Stimulated activated CD4-positive, alpha-beta T cell treated with anti-CD3 and anti-CD28 coated beads, Interleukin-2, amount 100 ng/mL, for 4 hours (primary cell): Measurements from ENCODE around the gene CDK9.
"Not testable (repeated sequence)": the region's sequence is repeated elsewhere in the genome, so short reads cannot be mapped to it uniquely, and the experiment has no call there.

Source experiments
- DNase-seq: peaks from one replicate; pipeline ENCODE4 v3.0.0-alpha.2; 2020; ENCODE audit warnings: low read depth

CDK9 gene

DNA sequence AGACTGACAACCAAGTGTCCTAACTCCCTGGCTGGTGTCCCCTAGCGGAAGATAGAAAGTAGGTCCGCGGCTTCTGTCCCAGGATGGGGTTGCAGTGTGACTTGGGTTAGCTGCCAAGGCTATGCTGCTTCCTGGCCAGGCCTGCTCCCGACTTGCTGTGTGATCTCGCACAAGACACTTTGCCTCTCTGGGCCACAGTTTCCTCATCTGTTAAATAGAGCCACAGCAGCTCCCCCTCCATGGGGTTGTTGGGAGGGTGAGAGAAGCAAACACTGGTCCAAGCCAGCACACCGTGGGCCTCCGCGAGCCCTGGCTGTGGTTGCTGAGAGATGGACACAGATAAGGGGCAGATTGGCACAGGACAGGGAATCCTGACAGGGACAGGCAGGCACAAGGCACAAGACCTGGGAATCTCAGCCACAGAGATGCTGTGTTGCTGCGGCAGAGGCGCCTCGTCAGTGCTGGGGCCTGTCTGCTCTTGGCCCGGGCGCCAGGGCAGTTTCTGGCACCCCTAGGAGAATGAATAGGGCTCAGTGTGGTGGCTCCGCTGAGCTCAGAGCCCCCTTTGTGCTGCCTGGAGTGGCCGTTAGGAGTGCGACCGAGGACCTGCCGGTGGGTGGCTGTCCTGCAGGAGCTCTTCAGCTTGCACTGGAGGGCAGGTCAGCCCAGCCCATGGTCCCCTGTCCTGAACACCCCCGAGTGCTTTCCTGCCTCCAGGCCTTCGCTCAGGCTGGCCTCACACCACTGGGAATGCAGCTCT, 5.5 kb upstream of the CDK9 start:
- no peak for DNase-seq

GRCh38 chr9:127780909-127781308, 4.9 kb upstream of the CDK9 start:
- not testable (repeated sequence) for DNase-seq

DNA sequence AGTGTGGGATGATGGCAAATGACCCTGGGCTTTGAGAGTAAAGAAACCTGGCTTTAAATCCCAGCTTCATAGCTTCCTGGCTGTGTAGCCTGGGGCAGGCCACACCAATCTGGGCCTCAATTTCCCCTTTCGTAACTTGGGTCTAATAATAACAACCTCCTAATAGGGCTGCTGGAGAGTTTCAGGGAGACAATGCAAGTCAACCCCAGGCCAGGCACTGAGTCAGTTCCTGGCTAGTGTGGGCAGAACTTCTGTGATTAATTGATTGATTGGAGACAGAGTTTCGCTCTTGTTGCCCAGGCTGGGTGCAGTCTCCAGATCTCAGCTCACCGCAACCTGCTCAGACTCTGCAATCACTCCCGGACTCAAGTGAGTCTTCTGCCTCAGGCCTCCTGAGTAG, 4.0 kb upstream of the CDK9 start:
- DNase-seq = no peak

DNA sequence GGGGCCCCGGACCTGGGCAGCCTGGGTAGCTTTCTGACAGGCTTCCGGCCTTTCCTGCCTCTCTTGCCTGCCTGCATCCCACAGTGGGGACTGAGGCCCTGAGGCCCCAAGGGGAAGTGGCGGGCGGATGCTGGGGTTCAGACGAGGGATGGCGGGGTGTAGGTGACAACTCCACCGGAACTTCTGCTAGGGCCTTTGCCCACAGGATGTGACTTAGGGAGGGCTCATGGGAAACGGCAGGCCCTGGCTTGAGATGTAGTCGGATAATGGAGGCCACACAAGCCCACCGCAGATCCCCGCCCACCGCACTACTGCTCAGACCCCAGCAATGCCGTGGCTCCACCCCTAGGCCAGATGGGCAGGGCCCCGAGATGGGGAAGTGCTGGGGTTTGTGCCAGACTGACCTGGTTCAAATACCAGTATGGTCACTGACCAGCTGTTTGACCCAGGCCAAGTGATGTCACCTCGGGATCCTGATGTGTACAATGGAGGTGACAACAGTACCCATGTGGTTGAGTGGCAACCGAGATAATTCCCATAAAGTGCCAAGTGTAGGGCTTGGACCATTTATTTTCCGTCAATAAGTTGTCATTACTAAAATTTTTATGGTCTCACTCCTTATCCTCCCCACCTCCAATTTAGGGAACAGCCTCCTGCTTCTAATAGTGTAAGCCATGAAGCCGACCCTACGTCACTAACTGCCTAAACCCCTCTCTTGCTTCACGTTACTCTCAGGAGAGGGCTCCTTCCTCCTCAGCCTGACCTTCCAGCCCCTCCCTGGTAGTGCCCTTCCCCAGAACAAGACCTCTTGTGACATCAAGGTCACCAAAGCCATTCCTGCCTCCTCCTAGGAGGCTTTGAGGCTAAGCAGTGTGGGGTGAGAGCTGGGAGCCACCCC, 2.5 kb upstream of the CDK9 start:
- no peak for DNase-seq

- DNase-seq = peak; percentile 83
Observed at GRCh38 chr9:127785023-127785932, 556 bp upstream of the CDK9 start.

- no peak for DNase-seq
Observed at GRCh38 chr9:127786773-127787104, 905 bp downstream of the CDK9 start.

- DNase-seq = peak; percentile 54
Observed at GRCh38 chr9:127788337-127789011, 2.6 kb downstream of the CDK9 start.

DNA sequence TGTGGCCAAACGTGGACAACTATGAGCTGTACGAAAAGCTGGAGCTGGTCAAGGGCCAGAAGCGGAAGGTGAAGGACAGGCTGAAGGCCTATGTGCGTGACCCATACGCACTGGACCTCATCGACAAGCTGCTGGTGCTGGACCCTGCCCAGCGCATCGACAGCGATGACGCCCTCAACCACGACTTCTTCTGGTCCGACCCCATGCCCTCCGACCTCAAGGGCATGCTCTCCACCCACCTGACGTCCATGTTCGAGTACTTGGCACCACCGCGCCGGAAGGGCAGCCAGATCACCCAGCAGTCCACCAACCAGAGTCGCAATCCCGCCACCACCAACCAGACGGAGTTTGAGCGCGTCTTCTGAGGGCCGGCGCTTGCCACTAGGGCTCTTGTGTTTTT, 3.3 kb downstream of the CDK9 start:
- no peak for DNase-seq

- no peak for DNase-seq
Observed at GRCh38 chr9:127790094-127790855, 4.4 kb downstream of the CDK9 start.

GRCh38 chr9:127791085-127791484, 5.3 kb downstream of the CDK9 start:
- DNase-seq = no peak

GRCh38 chr9:127792417-127793031, 6.7 kb downstream of the CDK9 start:
- no peak for DNase-seq

GRCh38 chr9:127793093-127793708, 7.4 kb downstream of the CDK9 start:
- no peak for DNase-seq

GRCh38 chr9:127794001-127794791, 8.4 kb downstream of the CDK9 start:
- no peak for DNase-seq

- no peak for DNase-seq
Observed at GRCh38 chr9:127796225-127796813, 10.5 kb downstream of the CDK9 start.

GRCh38 chr9:127796852-127797370, 11.1 kb downstream of the CDK9 start:
- no peak for DNase-seq

DNA sequence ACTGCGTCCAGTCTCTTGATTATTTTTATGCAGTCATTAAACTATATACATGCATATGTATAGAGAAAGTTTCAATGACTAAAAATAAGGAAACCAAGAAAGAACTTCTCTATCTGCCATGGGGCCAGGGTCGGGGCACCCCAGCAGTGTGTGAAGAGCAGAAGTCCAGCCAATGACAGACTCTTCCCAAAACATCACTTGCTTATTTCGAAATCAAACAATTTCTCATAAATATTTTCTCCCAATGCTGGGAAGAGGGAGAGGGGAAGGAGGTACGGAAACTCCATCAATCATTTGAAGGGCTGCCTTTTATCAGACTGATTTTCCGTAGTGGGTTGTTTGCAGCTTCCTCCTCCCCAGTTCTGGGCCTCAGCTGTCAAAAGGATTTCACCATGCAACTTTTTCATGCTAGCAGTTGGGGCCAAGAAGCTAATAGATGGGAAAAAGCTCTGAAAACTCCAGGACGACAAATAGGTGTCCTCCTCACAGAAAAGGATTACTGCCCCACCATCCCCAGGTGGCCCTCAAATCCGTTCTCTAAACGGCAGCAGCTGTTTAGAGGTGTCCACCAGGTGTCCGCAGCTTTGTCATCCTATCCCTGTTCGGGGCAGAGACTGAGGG, 16.2 kb downstream of the CDK9 start:
- no peak for DNase-seq

DNA sequence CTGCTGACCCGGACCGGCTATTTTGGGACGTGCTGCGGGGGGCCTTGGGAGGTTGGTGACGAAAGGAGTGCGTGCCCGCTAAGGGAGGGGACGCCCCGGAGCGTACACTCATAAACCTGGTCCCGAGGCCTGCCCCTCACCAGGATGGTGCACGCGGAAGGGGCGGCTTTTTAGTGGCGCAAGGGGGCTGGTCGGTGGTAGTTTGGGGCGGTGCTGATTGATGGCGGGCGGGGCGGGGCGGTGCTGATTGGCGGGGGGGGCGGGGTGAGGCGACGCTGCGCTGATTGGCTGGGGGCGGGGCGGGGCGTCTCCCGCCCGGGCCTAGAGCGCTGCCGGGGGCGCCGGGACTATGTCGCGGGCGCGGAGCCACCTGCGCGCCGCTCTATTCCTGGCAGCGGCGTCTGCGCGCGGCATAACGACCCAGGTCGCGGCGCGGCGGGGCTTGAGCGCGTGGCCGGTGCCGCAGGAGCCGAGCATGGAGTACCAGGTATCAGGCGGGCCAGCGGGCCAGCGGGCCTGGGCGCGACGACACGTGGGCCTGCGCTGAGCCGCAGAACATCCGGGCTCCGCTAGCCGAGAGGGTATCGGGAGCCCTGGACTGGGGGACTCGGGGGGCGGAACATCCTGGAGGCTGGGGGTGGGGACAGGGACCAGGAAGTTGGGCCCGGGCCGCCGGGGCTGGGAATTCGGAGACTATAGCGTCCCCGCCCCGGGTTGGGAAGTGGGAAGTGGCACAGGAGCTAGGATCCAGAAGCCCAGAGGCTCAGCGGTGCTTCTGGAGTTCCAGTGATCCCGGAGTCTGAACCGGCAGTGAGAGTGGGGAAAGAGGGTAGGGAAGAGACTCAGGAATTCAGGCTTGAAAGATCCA, 17.0 kb downstream of the CDK9 start, which contains the start of gene FPGS:
Gene FPGS, plus strand, starts transcription at position 307 of the 868 bp plus-strand sequence. Its CDS starts 43 bp downstream, at position 350.
- peak; percentile 69 for DNase-seq
